ENCODE results near the gene MOB4.

MOB4 gene

DNA sequence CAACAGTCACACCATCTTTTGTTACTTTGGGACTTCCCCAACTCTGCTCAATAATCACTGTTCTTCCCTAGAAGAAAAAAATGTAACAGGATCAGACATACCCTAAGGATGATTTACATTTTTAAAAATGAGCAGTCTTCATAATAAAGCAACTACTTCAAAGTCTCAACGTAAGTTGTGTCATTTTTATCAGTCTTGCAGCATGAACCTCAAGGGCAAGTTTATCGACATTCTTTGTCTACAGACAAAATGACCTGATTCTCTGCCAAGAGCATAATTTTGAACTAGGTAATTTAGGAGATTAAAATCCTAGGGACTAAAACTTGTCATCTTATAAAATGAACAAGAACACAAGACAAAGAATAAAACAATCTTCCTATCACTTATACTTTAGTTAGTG, 18.5 kb upstream of the MOB4 start:
- no peak overlapping the region for H3K27ac ChIP-seq (ENCODE audit: low read depth, low read length, poor library complexity, severe bottlenecking)
- H3K36me3 ChIP-seq (ENCODE audit: insufficient read depth, low read length) = peaks cover 90% of the 10 kb centered on the region
- no peak overlapping the region for H2AFZ ChIP-seq (ENCODE audit: low read length)
- no peaks in the 10 kb centered on the region for H3K9me2 ChIP-seq (ENCODE audit: low read depth, low read length)
- H3K4me3 ChIP-seq (ENCODE audit: low read depth, low read length, poor library complexity, severe bottlenecking) = peak overlapping the region; percentile 83
- peaks cover 69% of the 10 kb centered on the region for H3K79me2 ChIP-seq (ENCODE audit: insufficient read depth, low read length)
- H3K4me1 ChIP-seq (ENCODE audit: insufficient read depth, low read length, severe bottlenecking) = peaks cover 42% of the 10 kb centered on the region
- no peaks in the 10 kb centered on the region for H3K9me3 ChIP-seq (ENCODE audit: low read length)
- TF ChIP-seq, protein P1, sequence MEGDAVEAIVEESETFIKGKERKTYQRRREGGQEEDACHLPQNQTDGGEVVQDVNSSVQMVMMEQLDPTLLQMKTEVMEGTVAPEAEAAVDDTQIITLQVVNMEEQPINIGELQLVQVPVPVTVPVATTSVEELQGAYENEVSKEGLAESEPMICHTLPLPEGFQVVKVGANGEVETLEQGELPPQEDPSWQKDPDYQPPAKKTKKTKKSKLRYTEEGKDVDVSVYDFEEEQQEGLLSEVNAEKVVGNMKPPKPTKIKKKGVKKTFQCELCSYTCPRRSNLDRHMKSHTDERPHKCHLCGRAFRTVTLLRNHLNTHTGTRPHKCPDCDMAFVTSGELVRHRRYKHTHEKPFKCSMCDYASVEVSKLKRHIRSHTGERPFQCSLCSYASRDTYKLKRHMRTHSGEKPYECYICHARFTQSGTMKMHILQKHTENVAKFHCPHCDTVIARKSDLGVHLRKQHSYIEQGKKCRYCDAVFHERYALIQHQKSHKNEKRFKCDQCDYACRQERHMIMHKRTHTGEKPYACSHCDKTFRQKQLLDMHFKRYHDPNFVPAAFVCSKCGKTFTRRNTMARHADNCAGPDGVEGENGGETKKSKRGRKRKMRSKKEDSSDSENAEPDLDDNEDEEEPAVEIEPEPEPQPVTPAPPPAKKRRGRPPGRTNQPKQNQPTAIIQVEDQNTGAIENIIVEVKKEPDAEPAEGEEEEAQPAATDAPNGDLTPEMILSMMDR (IDR thresholded peaks at IDR 0.05; ENCODE audit: low read length) = no peak
- no peak for TF ChIP-seq EZH2 (IDR thresholded peaks at IDR 0.05; ENCODE audit: borderline replicate concordance, low read length)
- H3K9ac ChIP-seq (ENCODE audit: low read length) = peak overlapping the region; percentile 96
- no peaks in the 10 kb centered on the region; the same call in 1 of the 2 replicates for H3F3A ChIP-seq (ENCODE audit: insufficient read depth, low read length)
- no peaks in the 10 kb centered on the region for H4K20me1 ChIP-seq (ENCODE audit: insufficient read depth, low read length)
- peak overlapping the region; percentile 92 for H3K4me2 ChIP-seq (ENCODE audit: low read length)
- H3K27me3 ChIP-seq (ENCODE audit: insufficient read depth, low read length) = no peaks in the 10 kb centered on the region

DNA sequence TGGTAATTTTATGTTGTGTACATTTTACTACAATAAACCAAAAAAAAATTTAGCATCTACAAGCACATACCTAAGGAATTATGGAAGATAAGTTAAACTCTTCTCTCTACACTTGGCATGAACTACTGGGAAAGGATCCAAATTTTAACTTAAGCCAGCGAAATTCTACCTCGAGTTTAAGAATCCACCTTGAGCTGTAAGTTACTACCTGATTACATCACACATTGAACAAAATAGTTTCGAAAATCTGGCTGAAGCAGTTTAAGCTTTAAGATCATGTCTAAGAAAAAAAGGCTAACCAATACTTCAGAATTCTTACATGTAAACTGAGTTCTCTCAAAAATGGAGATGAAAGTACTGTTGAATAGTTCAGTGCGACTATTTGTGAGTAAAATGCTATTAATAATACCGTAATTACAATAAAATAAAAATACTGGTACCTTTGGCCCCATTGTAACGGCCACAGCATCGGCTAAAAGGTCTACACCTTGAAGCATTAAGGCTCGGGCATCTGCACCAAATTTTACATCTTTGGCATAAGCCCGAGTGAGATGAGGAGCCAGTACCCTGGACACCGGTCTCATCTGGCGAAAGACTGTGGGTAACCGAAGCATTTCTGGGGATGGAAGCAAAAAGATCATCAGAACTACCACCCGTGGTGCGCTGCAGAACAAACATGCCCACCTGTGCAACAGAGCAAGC, 17.5 kb upstream of the MOB4 start:
- Histone ChIP-seq H3K9me3 (ENCODE audit: low read length) (no peaks in the 10 kb centered on the region), H2AFZ (ENCODE audit: low read length) (no peak overlapping the region), H4K20me1 (ENCODE audit: insufficient read depth, low read length) (no peaks in the 10 kb centered on the region), H3K4me3 (ENCODE audit: low read depth, low read length, poor library complexity, severe bottlenecking) (peak overlapping the region; percentile 83), H3K4me1 (ENCODE audit: insufficient read depth, low read length, severe bottlenecking) (peaks cover 48% of the 10 kb centered on the region), H3K36me3 (ENCODE audit: insufficient read depth, low read length) (peaks cover 90% of the 10 kb centered on the region), H3K79me2 (ENCODE audit: insufficient read depth, low read length) (peaks cover 77% of the 10 kb centered on the region), H3K27ac (ENCODE audit: low read depth, low read length, poor library complexity, severe bottlenecking) (peak overlapping the region; percentile 72), H3K9me2 (ENCODE audit: low read depth, low read length) (no peaks in the 10 kb centered on the region), H3K4me2 (ENCODE audit: low read length) (peak overlapping the region; percentile 92), H3K27me3 (ENCODE audit: insufficient read depth, low read length) (no peaks in the 10 kb centered on the region), H3F3A (ENCODE audit: insufficient read depth, low read length) (no peaks in the 10 kb centered on the region; the same call in 1 of the 2 replicates), H3K9ac (ENCODE audit: low read length) (peak overlapping the region; percentile 96)
- TF ChIP-seq EZH2 (IDR thresholded peaks at IDR 0.05; ENCODE audit: borderline replicate concordance, low read length) = no peak

DNA sequence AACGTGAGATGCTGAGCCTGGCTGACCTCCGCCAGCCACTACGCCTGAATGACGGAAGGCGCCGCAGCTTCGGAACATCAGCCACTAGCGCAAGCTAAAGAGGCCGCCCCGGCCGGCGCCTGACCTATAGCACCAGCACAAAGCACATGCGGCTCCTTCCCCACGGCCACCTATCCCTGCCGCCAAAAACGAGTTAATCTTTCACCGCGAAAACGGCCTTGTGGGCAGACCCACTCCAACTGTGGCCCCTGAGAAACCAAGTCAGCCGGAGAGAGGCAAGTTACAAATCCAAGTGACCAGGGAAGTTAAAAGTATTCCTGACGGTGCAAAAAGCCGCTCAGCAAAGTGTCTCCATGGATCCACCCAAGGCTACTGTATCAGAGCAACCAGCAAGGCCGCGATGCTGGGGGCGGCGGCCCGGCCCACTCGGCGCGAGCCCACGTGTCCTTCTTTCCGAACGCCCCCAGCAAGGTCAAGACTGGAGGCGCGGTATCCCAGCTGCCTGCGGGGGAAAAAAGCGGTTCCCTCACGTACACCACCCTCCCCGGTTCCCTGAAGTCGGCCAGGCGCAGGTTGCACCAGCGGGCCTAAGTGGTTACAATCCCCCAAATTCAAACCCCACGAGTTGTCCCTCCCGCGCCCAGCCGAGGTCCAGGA, 16.8 kb upstream of the MOB4 start:
- Histone ChIP-seq H2AFZ (ENCODE audit: low read length) (no peak overlapping the region), H4K20me1 (ENCODE audit: insufficient read depth, low read length) (no peaks in the 10 kb centered on the region), H3K27ac (ENCODE audit: low read depth, low read length, poor library complexity, severe bottlenecking) (peak overlapping the region; percentile 72), H3K36me3 (ENCODE audit: insufficient read depth, low read length) (peaks cover 90% of the 10 kb centered on the region), H3K9ac (ENCODE audit: low read length) (peak overlapping the region; percentile 96), H3F3A (ENCODE audit: insufficient read depth, low read length) (no peaks in the 10 kb centered on the region; the same call in 1 of the 2 replicates), H3K4me3 (ENCODE audit: low read depth, low read length, poor library complexity, severe bottlenecking) (peak overlapping the region; percentile 83), H3K27me3 (ENCODE audit: insufficient read depth, low read length) (no peaks in the 10 kb centered on the region), H3K9me2 (ENCODE audit: low read depth, low read length) (no peaks in the 10 kb centered on the region), H3K9me3 (ENCODE audit: low read length) (no peaks in the 10 kb centered on the region), H3K79me2 (ENCODE audit: insufficient read depth, low read length) (peaks cover 75% of the 10 kb centered on the region), H3K4me2 (ENCODE audit: low read length) (peak overlapping the region; percentile 92), H3K4me1 (ENCODE audit: insufficient read depth, low read length, severe bottlenecking) (peaks cover 48% of the 10 kb centered on the region)
- TF ChIP-seq, protein P1 (IDR thresholded peaks at IDR 0.05; ENCODE audit: low read length) = no peak
- no peak for TF ChIP-seq EZH2 (IDR thresholded peaks at IDR 0.05; ENCODE audit: borderline replicate concordance, low read length)
